Small intestine (tissue), 16 donors: ENCODE results near the gene ESPL1. TPM values are rescaled to one million over a fixed set of nuclear protein-coding genes. Genes with fewer than 3 reads are reported as not detected.
A peak's percentile ranks its signal among the peaks of the same experiment; 100 is the strongest.

ENCODE experiments used
- DNase-seq, 2 donors: peaks; one replicate each; pipeline versions ENCODE4 v3.0.0 to v3.0.0-alpha.2; 2013
- FAIRE-seq: peaks from 2 replicates; lab custom pipeline; 2012; peaks lifted over from hg19 to GRCh38; lab: Jason Lieb, UNC
- H3K27ac ChIP-seq, 3 donors: one replicate each; pipeline ENCODE4 v1.5.1; 2013; ENCODE audit warnings: low read length in 2 of 3, mild to moderate bottlenecking in 2 of 3, control low read depth in 1 of 3, inconsistent platforms in 1 of 3, low read depth in 1 of 3, moderate library complexity in 1 of 3
- H3K27me3 ChIP-seq, 3 donors: one replicate each; pipeline ENCODE4 v1.6.1; 2013; ENCODE audit warnings: low read length in 3 of 3, inconsistent platforms in 1 of 3; ENCODE audit not compliant: control insufficient read depth in 3 of 3, insufficient read depth in 3 of 3
- H3K36me3 ChIP-seq, 3 donors: one replicate each; pipeline ENCODE4 v1.6.1; 2013; ENCODE audit warnings: low read length in 3 of 3, inconsistent platforms in 1 of 3, low read depth in 1 of 3, mild to moderate bottlenecking in 1 of 3, moderate library complexity in 1 of 3; ENCODE audit not compliant: control insufficient read depth in 3 of 3, insufficient read depth in 2 of 3
- H3K4me1 ChIP-seq, 3 donors: one replicate each; pipeline ENCODE4 v1.6.1; 2013; ENCODE audit warnings: low read length in 2 of 3, inconsistent platforms in 1 of 3, low read depth in 1 of 3, mild to moderate bottlenecking in 1 of 3, moderate library complexity in 1 of 3; ENCODE audit not compliant: control insufficient read depth in 3 of 3, insufficient read depth in 2 of 3
- H3K4me3 ChIP-seq, 3 donors: one replicate each; pipeline ENCODE4 v1.5.1; 2013; ENCODE audit warnings: low read length in 3 of 3, control low read depth in 1 of 3, inconsistent platforms in 1 of 3, low read depth in 1 of 3, mild to moderate bottlenecking in 1 of 3, moderate library complexity in 1 of 3
- H3K9me3 ChIP-seq, 2 donors: one replicate each; pipeline ENCODE4 v1.6.1; 2013; ENCODE audit warnings: low read depth in 1 of 2, low read length in 1 of 2; ENCODE audit not compliant: control insufficient read depth in 2 of 2, insufficient read depth in 1 of 2
- WGBS, 3 donors: extraction: QIAGEN DNeasy Blood & Tissue Kit; methylation state at CpG; one replicate each; pipeline ENCODE4 v1.1.7; 2013; 5-methylcytosine and 5-hydroxymethylcytosine counted together
- long read RNA-seq, 10 donors: transcript quantifications; one replicate each; lab custom pipeline, GENCODE V29; 2026
- polyA plus RNA-seq, 4 donors: library from polyadenylated mRNA; stranded (reverse) in 3 of 4; unstranded in 1 of 4; fragments of 200-250 nt in 3 of 4; fragments of 120-200 nt in 1 of 4; gene quantifications; one replicate each; pipeline versions ENCODE4 v1.2.1 to v1.2.3, GENCODE V29; 2013
- donor health status: healthy with polysubstance abuse.
- donor health status: control.
- donor health status: control.
- donor health status: Bipolar disorder and iron deficiency.
- donor health status: healthy.

ESPL1 gene
- polyA plus RNA-seq = 10 to 100 TPM in 3 of 4 donors, 1 to 10 TPM in 1; 8.0 to 48.9 (median 25.5) TPM
- long read RNA-seq, donor 1, partial matches to known transcripts = 13 of 14 reads
- long read RNA-seq, donor 1, other reads (novel, unspliced or antisense) = 0 of 14 reads
- long read RNA-seq, donor 2 = 0 reads
- long read RNA-seq, donor 3, partial matches to known transcripts = 0 of 3 reads
- long read RNA-seq, donor 3, other reads (novel, unspliced or antisense) = 0 of 3 reads
- long read RNA-seq, donor 4 = 0 reads
- long read RNA-seq, donor 5 = 0 reads
- long read RNA-seq, donor 6 = 0 reads
- long read RNA-seq, donor 7 = 0 reads
- long read RNA-seq, donor 8 = 0 reads
- long read RNA-seq, donor 9 = 0 reads
- long read RNA-seq, donor 10 = 0 reads

- H3K4me3 ChIP-seq = peak within 1 kb of the TSS; percentile 45 to 87 (median 73)
- DNase-seq (peak; percentile 64 to 87), FAIRE-seq (no peak)
- WGBS, 3 donors = 0% methylated on average over 55 to 58 of the region's 58 CpGs
- H3K27me3 ChIP-seq = no peaks in the 10 kb centered on the region
- H3K9me3 ChIP-seq = no peaks in the 10 kb centered on the region
- peaks cover 0 to 13% (median 0%) of the 10 kb centered on the region in 3 donors for H3K36me3 ChIP-seq
- peak within 1 kb of the TSS in 1 of 3 donors; percentile 26 for H3K27ac ChIP-seq
- no peaks in the 10 kb centered on the region for H3K4me1 ChIP-seq
Measured at GRCh38 chr12:53267999-53268629, at the start of gene ESPL1. ESPL1 (plus strand) TSS chr12:53268299; CDS start chr12:53268767, 468 bp downstream.

GRCh38 chr12:53218551-53219291, 49.4 kb upstream of the ESPL1 start:
- H3K9me3 ChIP-seq = no peaks in the 10 kb centered on the region
- peak overlapping the region in 2 of 3 donors; percentile 41 to 68 for H3K27ac ChIP-seq
- H3K36me3 ChIP-seq = peaks cover 0 to 17% (median 0%) of the 10 kb centered on the region in 3 donors
- H3K4me1 ChIP-seq = peaks cover 0 to 51% (median 9%) of the 10 kb centered on the region in 3 donors
- WGBS, 3 donors = 33 to 50% (median 41%) methylated on average over 27 to 30 of the region's 30 CpGs
- no peak for FAIRE-seq
- no peak for DNase-seq
- H3K4me3 ChIP-seq = peak overlapping the region in 2 of 3 donors; percentile 18 to 77
- peaks cover 0 to 8% (median 0%) of the 10 kb centered on the region in 3 donors for H3K27me3 ChIP-seq

GRCh38 chr12:53219292-53219955, 48.7 kb upstream of the ESPL1 start:
- Histone ChIP-seq H3K36me3 (peaks cover 0 to 10% (median 0%) of the 10 kb centered on the region in 3 donors), H3K4me3 (peak overlapping the region; percentile 42 to 77 (median 65)), H3K27ac (peak overlapping the region in 2 of 3 donors; percentile 67 to 68), H3K9me3 (no peaks in the 10 kb centered on the region), H3K4me1 (peaks cover 0 to 58% (median 9%) of the 10 kb centered on the region in 3 donors), H3K27me3 (peaks cover 0 to 8% (median 0%) of the 10 kb centered on the region in 3 donors)
- WGBS, 3 donors = 5 to 8% (median 6%) methylated on average over 27 of the region's 27 CpGs
- FAIRE-seq = no peak
- DNase-seq = peak in 1 of 2 donors; percentile 57

GRCh38 chr12:53219956-53220693, 48.0 kb upstream of the ESPL1 start:
- Histone ChIP-seq H3K9me3 (no peaks in the 10 kb centered on the region), H3K36me3 (peaks cover 0 to 4% (median 0%) of the 10 kb centered on the region in 3 donors), H3K27me3 (peaks cover 0 to 8% (median 0%) of the 10 kb centered on the region in 3 donors), H3K4me3 (peak overlapping the region; percentile 42 to 77 (median 65)), H3K27ac (peak overlapping the region in 2 of 3 donors; percentile 67 to 100), H3K4me1 (peaks cover 0 to 58% (median 9%) of the 10 kb centered on the region in 3 donors)
- FAIRE-seq (no peak), DNase-seq (peak; percentile 61 to 82)
- 0 to 1% (median 1%) methylated on average over 40 to 52 of the region's 53 CpGs for WGBS, 3 donors

- 0 to 1% (median 1%) methylated on average over 21 to 42 of the region's 42 CpGs for WGBS, 3 donors
- Histone ChIP-seq H3K4me3 (peak overlapping the region; percentile 42 to 77 (median 65)), H3K4me1 (peaks cover 0 to 57% (median 9%) of the 10 kb centered on the region in 3 donors), H3K36me3 (no peaks in the 10 kb centered on the region), H3K27me3 (peaks cover 0 to 9% (median 0%) of the 10 kb centered on the region in 3 donors), H3K9me3 (no peaks in the 10 kb centered on the region), H3K27ac (peak overlapping the region; percentile 53 to 100 (median 99))
- DNase-seq (peak; percentile 75 to 94), FAIRE-seq (no peak)
Measured at GRCh38 chr12:53220694-53221202, 47.4 kb upstream of the ESPL1 start.

GRCh38 chr12:53221203-53222080, 46.7 kb upstream of the ESPL1 start:
- peak overlapping the region; percentile 33 to 77 (median 42) for H3K4me3 ChIP-seq
- H3K4me1 ChIP-seq = peaks cover 0 to 50% (median 9%) of the 10 kb centered on the region in 3 donors
- WGBS, 3 donors = 1% methylated on average over 58 to 72 of the region's 72 CpGs
- H3K27ac ChIP-seq = peak overlapping the region; percentile 53 to 100 (median 99)
- no peaks in the 10 kb centered on the region for H3K36me3 ChIP-seq
- no peaks in the 10 kb centered on the region for H3K9me3 ChIP-seq
- H3K27me3 ChIP-seq = peaks cover 0 to 10% (median 0%) of the 10 kb centered on the region in 3 donors
- DNase-seq = peak; percentile 63 to 86
- FAIRE-seq = no peak
